ENCODE data around the gene STK17B.

- TF ChIP-seq CTCF (IDR thresholded peaks at IDR 0.05; ENCODE audit: borderline replicate concordance, extremely low read depth, low read length, poor library complexity, severe bottlenecking): no peak
- TF ChIP-seq EZH2 (IDR thresholded peaks at IDR 0.05; ENCODE audit: borderline replicate concordance, low read depth, low read length, severe bottlenecking): no peak
Observed at GRCh38 chr2:196104066-196104465, 67.3 kb downstream of the STK17B start.
